COLO829 (cell line): ENCODE measurements around the gene FBXW12.

ENCODE experiments used
- DNase-seq: peaks from one replicate; pipeline ENCODE4 v3.0.0; 2012; ENCODE audit warnings: low spot score

FBXW12 gene

GRCh38 chr3:48407542-48408099 is 35.6 kb downstream of the FBXW12 start:
- DNase-seq: no peak

- DNase-seq: no peak
These were observed 36.8 kb downstream of the FBXW12 start for GRCh38 chr3:48408823-48409281.

GRCh38 chr3:48409291-48410201 is 37.5 kb downstream of the FBXW12 start:
- no peak for DNase-seq

GRCh38 chr3:48410205-48411040 is 38.4 kb downstream of the FBXW12 start:
- DNase-seq: no peak

- DNase-seq: no peak
These were observed 39.1 kb downstream of the FBXW12 start for GRCh38 chr3:48411041-48411588.

- no peak for DNase-seq
These were observed 39.8 kb downstream of the FBXW12 start for GRCh38 chr3:48411606-48412374.

GRCh38 chr3:48412375-48413001 is 40.5 kb downstream of the FBXW12 start:
- DNase-seq: no peak

GRCh38 chr3:48413086-48413485 is 41.1 kb downstream of the FBXW12 start:
- DNase-seq: no peak

- DNase-seq: no peak
These were observed 41.6 kb downstream of the FBXW12 start for GRCh38 chr3:48413611-48414010.

GRCh38 chr3:48414376-48415250 is 42.6 kb downstream of the FBXW12 start:
- DNase-seq: no peak

- no peak for DNase-seq
These were observed 43.4 kb downstream of the FBXW12 start for GRCh38 chr3:48415251-48415953.

GRCh38 chr3:48416091-48416505 is 44.1 kb downstream of the FBXW12 start:
- DNase-seq: no peak

- no peak for DNase-seq
These were observed 44.5 kb downstream of the FBXW12 start for GRCh38 chr3:48416546-48416945.

- no peak for DNase-seq
These were observed 45.6 kb downstream of the FBXW12 start for GRCh38 chr3:48417529-48418108.

- no peak for DNase-seq
These were observed 46.1 kb downstream of the FBXW12 start for GRCh38 chr3:48418140-48418539.

- DNase-seq: no peak
These were observed 46.6 kb downstream of the FBXW12 start for GRCh38 chr3:48418651-48419050.

GRCh38 chr3:48419149-48419548 is 47.1 kb downstream of the FBXW12 start:
- DNase-seq: no peak

GRCh38 chr3:48419597-48419996 is 47.6 kb downstream of the FBXW12 start:
- DNase-seq: no peak

- DNase-seq: no peak
These were observed 48.5 kb downstream of the FBXW12 start for GRCh38 chr3:48420561-48420960.
